Mesothelial cell of epicardium (in vitro differentiated cells): Measurements from ENCODE around the gene TRHDE. TPM values are rescaled to one million over a fixed set of nuclear protein-coding genes. Genes with fewer than 3 reads are reported as not detected.

Experiments used
- DNase-seq, 2 experiments: peaks; one replicate each; pipeline ENCODE4 v3.0.0; 2021; ENCODE audit warnings: low spot score in 2 of 2; ENCODE audit not compliant: unreplicated experiment in 2 of 2
- H3K27ac Mint-ChIP-seq: 2 replicates; pipeline ENCODE4 v1.8.0; 2021; ENCODE audit warnings: mixed read lengths
- H3K27me3 Mint-ChIP-seq: 2 replicates; pipeline ENCODE4 v1.8.0; 2021; ENCODE audit warnings: low read depth, mixed read lengths
- H3K36me3 Mint-ChIP-seq: 2 replicates; pipeline ENCODE4 v1.8.0; 2021; ENCODE audit warnings: mixed read lengths
- H3K4me1 Mint-ChIP-seq: 2 replicates; pipeline ENCODE4 v1.8.0; 2021; ENCODE audit warnings: mixed read lengths
- H3K4me3 Mint-ChIP-seq: 2 replicates; pipeline ENCODE4 v1.8.0; 2021; ENCODE audit warnings: mild to moderate bottlenecking, moderate library complexity, mixed read lengths
- H3K9me3 Mint-ChIP-seq: 2 replicates; pipeline ENCODE4 v1.8.0; 2021; ENCODE audit warnings: mixed read lengths
- total RNA-seq: library from RNA; stranded (reverse); gene quantifications from 3 replicates; pipeline ENCODE4 v1.2.1, GENCODE V29; 2021
- TF ChIP-seq, protein P1 (sequence below): fragments of 200-600 bp; sonication (generic); IDR thresholded peaks from one replicate; pipeline ENCODE4 v1.5.0; 2021; ENCODE audit warnings: antibody characterized with exemption; ENCODE audit not compliant: unreplicated experiment

The TRHDE gene
- total RNA-seq, 1 donor from 2014 or later, result 1.0 TPM

DNA sequence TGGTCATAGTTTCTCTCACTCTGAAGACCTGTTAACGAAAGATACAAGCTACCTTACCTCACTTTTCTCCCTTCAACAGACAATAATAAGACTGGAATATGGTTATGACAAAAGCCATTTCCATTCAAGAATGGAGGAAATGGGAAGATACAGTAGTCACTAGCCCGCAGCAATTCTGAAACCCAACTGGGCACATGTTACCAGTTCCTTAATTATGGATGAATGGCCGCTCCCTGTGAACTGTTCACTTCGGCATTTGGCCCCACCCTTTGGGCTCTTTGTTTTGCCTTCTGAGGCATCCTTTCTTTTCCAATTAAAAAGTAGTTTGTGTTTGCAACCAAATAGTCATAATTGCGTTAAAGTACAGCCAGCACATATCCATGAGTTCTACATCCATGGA, 19.0 kb downstream of the TRHDE start:
- no peaks in the 10 kb centered on the region for H3K4me1 Mint-ChIP-seq

DNA sequence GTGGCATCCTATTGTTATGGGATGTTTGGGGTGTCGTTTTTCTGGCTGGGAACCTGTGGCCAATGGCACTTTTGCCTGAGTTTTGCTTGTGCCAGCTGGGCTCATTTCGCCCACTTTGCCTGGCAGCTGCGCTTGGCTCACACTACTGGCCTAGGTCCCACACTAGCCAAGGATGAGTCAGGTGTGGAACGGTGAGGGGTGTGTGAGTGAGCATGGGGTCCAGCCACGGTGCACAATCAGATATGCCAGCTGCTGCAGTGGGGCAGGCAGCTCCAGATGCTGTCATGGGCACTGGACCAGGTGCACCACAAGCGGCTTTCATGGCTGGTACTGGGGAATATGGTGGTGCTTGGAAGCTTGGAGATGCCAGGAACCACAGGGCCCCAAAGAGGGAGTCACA, 21.5 kb downstream of the TRHDE start:
- H3K27ac Mint-ChIP-seq, result no peak overlapping the region
- no peaks in the 10 kb centered on the region for H3K36me3 Mint-ChIP-seq
- H3K4me3 Mint-ChIP-seq, result no peak overlapping the region
- H3K27me3 Mint-ChIP-seq, result peaks cover 29% of the 10 kb centered on the region
- no peaks in the 10 kb centered on the region for H3K4me1 Mint-ChIP-seq
- no peak for DNase-seq
- TF ChIP-seq, protein P1, sequence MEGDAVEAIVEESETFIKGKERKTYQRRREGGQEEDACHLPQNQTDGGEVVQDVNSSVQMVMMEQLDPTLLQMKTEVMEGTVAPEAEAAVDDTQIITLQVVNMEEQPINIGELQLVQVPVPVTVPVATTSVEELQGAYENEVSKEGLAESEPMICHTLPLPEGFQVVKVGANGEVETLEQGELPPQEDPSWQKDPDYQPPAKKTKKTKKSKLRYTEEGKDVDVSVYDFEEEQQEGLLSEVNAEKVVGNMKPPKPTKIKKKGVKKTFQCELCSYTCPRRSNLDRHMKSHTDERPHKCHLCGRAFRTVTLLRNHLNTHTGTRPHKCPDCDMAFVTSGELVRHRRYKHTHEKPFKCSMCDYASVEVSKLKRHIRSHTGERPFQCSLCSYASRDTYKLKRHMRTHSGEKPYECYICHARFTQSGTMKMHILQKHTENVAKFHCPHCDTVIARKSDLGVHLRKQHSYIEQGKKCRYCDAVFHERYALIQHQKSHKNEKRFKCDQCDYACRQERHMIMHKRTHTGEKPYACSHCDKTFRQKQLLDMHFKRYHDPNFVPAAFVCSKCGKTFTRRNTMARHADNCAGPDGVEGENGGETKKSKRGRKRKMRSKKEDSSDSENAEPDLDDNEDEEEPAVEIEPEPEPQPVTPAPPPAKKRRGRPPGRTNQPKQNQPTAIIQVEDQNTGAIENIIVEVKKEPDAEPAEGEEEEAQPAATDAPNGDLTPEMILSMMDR, result no peak
- no peaks in the 10 kb centered on the region for H3K9me3 Mint-ChIP-seq

More for the DNA sequence above, 19.0 kb downstream of the TRHDE start:
- no peak overlapping the region for H3K4me3 Mint-ChIP-seq
- H3K27ac Mint-ChIP-seq, result no peak overlapping the region
- no peaks in the 10 kb centered on the region for H3K36me3 Mint-ChIP-seq
- no peak for DNase-seq
- peaks cover 18% of the 10 kb centered on the region for H3K27me3 Mint-ChIP-seq
- peaks cover 9% of the 10 kb centered on the region for H3K9me3 Mint-ChIP-seq
- TF ChIP-seq, protein P1, result no peak

DNA sequence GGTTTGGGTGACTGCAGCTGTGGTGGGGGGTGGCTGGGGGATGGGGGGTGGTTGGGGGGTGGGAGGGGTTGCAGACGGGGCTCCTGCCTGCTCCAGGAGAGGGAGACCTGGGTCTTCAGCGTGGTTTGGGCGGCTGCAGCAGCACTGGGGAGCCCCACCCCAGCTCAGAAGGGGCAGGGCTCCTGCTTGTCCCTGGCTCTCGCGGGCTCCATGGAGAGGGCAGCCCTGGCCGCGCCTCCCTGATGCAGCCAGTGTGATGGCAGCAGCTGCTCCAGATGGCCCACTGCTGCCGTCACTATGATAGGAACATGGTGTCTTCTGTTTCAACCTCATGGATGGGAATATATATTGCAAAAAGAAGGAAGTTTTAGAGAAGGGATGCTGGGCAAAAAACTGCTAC, 22.9 kb downstream of the TRHDE start:
- Mint-ChIP-seq H3K36me3 (no peaks in the 10 kb centered on the region), H3K4me3 (no peak overlapping the region), H3K27me3 (peaks cover 29% of the 10 kb centered on the region), H3K4me1 (no peaks in the 10 kb centered on the region), H3K27ac (no peak overlapping the region), H3K9me3 (no peaks in the 10 kb centered on the region)
- DNase-seq, result no peak
- TF ChIP-seq, protein P1, result no peak

DNA sequence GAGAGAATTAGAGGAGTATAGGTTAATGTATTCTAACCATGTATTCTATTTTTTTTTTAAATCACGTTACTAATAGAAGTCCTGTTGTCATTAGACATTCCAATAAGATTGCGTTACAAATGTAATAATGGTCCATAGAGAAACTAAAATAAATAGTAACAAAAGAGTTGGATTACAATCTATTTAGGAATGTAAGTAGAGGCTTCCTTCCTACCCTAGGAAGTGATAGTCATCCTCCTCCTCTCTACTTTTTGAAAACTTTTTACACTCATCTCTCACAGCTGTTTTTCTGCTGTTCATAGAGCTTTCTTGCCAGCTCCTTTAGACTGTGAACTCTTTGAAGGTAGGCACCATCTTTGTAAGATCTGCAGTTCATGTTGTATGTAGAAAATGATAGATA, 23.6 kb downstream of the TRHDE start:
- TF ChIP-seq, protein P1, result no peak
- Mint-ChIP-seq H3K4me3 (no peak overlapping the region), H3K4me1 (no peaks in the 10 kb centered on the region), H3K36me3 (no peaks in the 10 kb centered on the region), H3K27ac (no peak overlapping the region), H3K27me3 (peaks cover 29% of the 10 kb centered on the region), H3K9me3 (no peaks in the 10 kb centered on the region)
- no peak for DNase-seq

DNA sequence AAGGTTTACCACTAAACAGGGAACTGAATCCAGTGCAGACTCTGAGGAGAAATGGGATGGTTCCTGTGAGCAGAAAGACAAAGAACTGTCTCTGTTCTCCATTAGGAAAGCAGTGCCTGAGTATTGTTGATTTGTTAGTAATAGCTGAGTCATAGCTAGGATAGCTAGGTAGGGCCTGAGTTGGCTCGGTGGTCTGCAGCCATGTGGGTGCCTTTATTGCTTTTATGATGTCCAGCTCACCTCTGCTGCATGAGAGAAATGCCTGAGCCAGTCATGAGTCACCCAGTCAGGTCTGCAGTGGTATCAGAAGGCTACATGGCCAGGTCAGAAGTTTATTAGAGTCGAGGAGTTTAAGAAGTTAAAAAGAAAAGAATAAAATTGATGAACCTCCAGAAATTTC, 24.2 kb downstream of the TRHDE start:
- no peak for DNase-seq
- Mint-ChIP-seq H3K4me3 (no peak overlapping the region), H3K4me1 (no peaks in the 10 kb centered on the region), H3K9me3 (no peaks in the 10 kb centered on the region), H3K36me3 (no peaks in the 10 kb centered on the region), H3K27ac (no peak overlapping the region), H3K27me3 (peaks cover 32% of the 10 kb centered on the region)
- TF ChIP-seq, protein P1, result no peak

DNA sequence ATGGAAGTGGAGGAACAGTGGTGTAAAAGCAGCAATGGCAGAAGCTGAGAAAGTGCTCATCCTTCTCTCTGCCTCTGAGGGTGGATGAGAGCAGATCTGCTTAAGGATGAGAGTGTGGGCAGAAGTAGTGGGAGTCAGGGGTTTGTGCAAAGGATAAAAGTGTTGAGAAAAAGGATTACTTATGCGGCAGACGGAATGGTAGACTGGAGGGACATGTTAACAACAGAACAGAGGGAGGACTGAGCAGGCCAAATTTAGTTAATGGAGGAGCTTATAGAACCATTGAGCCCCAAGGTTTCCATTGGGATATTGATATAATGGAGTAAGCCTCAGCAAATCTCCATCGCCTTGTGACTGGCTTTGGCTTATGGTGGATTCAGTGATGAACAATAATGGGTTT, 25.5 kb downstream of the TRHDE start:
- Mint-ChIP-seq H3K36me3 (no peaks in the 10 kb centered on the region), H3K9me3 (no peaks in the 10 kb centered on the region), H3K27ac (no peak overlapping the region), H3K4me3 (no peak overlapping the region), H3K27me3 (peaks cover 36% of the 10 kb centered on the region), H3K4me1 (no peaks in the 10 kb centered on the region)
- no peak for DNase-seq
- TF ChIP-seq, protein P1, result no peak
